A673 (cell line): ENCODE results near the gene SENP7.

Source experiments
- CTCF ChIP-seq: fragments of 300-800, 200-600 bp; sonication (generic); conservative IDR thresholded peaks from 2 replicates; pipeline ENCODE4 v1.5.1; 2017; ENCODE audit warnings: low read depth, mild to moderate bottlenecking, antibody characterized with exemption, low read length, moderate library complexity, mixed read lengths
- EZH2 ChIP-seq: fragments of 200-600 bp; sonication (generic); IDR thresholded peaks from 2 replicates; pipeline ENCODE4 v1.6.1; 2017; ENCODE audit warnings: borderline replicate concordance, low read depth, mild to moderate bottlenecking, mixed read lengths, antibody characterized with exemption, low read length; ENCODE audit not compliant: poor library complexity, severe bottlenecking

- TF ChIP-seq CTCF, result no peak
- TF ChIP-seq EZH2, result no peak
Measured at GRCh38 chr3:101535221-101535620, 22.2 kb upstream of the SENP7 start.
